Type B pancreatic cell (in vitro differentiated cells): ENCODE data around the gene AOPEP. TPM values are rescaled to one million over a fixed set of nuclear protein-coding genes. Genes with fewer than 3 reads are reported as not detected.
"Not testable (repeated sequence)": the region's sequence is repeated elsewhere in the genome, so short reads cannot be mapped to it uniquely, and the experiment has no call there.

Experiments
- DNase-seq: peaks from one replicate; pipeline ENCODE4 v3.0.0; 2021; ENCODE audit warnings: mixed read lengths; ENCODE audit not compliant: unreplicated experiment; ENCODE audit errors: extremely low spot score
- H3K27ac Mint-ChIP-seq: 2 replicates; pipeline ENCODE4 v1.8.0; 2021; ENCODE audit warnings: mild to moderate bottlenecking, mixed read lengths
- H3K27me3 Mint-ChIP-seq: 2 replicates; pipeline ENCODE4 v1.8.0; 2021; ENCODE audit warnings: mixed read lengths
- H3K36me3 Mint-ChIP-seq: 2 replicates; pipeline ENCODE4 v1.8.0; 2021; ENCODE audit warnings: mixed read lengths
- H3K4me1 Mint-ChIP-seq: one replicate; pipeline ENCODE4 v1.8.0; 2021; ENCODE audit warnings: mixed read lengths; ENCODE audit not compliant: unreplicated experiment
- H3K4me3 Mint-ChIP-seq: 2 replicates; pipeline ENCODE4 v1.8.0; 2021; ENCODE audit warnings: mild to moderate bottlenecking, mixed read lengths
- H3K9me3 Mint-ChIP-seq: 2 replicates; pipeline ENCODE4 v1.8.0; 2021; ENCODE audit warnings: mixed read lengths
- CTCF ChIP-seq: fragments of 200-600 bp; sonication (generic); conservative IDR thresholded peaks from 2 replicates; pipeline ENCODE4 v1.5.0; 2021; ENCODE audit warnings: antibody characterized with exemption, mild to moderate bottlenecking
- total RNA-seq: library from RNA; stranded (reverse); gene quantifications from 2 replicates; pipeline ENCODE4 v1.2.1, GENCODE V29; 2021; ENCODE audit warnings: low replicate concordance

AOPEP gene
- total RNA-seq, 1 donor from 2014 or later = 89.3 TPM

GRCh38 chr9:95014917-95015316 is 288.4 kb downstream of the AOPEP start:
- Mint-ChIP-seq H3K27me3 (no peaks in the 10 kb centered on the region), H3K4me1 (peaks cover 37% of the 10 kb centered on the region), H3K27ac (no peak overlapping the region), H3K9me3 (no peaks in the 10 kb centered on the region), H3K36me3 (peaks cover 48% of the 10 kb centered on the region), H3K4me3 (no peak overlapping the region)
- TF ChIP-seq CTCF = no peak
- no peak for DNase-seq

- no peak for DNase-seq
- TF ChIP-seq CTCF = no peak
- no peak overlapping the region for H3K4me3 Mint-ChIP-seq
- no peaks in the 10 kb centered on the region for H3K9me3 Mint-ChIP-seq
- no peaks in the 10 kb centered on the region for H3K27me3 Mint-ChIP-seq
- no peak overlapping the region for H3K27ac Mint-ChIP-seq
- peaks cover 51% of the 10 kb centered on the region for H3K36me3 Mint-ChIP-seq
- peaks cover 37% of the 10 kb centered on the region for H3K4me1 Mint-ChIP-seq
Observed at GRCh38 chr9:95015569-95015968, 289.1 kb downstream of the AOPEP start.

DNA sequence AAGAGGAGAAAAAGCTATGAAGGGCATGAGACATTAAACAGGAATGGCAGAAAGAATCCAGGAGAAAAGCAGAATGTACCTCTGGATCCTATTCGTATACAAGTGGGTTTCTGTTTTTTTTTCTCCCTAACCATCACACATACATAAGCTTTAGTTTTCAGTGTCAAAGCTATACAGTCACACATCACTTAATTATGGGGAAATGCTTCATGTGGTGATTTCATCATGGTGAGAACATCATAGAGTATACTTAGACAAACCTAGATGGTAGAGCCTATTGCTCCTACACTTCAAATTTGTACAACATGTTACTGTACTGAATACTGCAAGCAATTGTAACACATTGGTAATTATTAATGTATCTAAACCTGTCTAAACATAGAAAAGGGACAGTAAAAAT is 290.6 kb downstream of the AOPEP start:
- Mint-ChIP-seq H3K4me1 (peaks cover 41% of the 10 kb centered on the region), H3K36me3 (peaks cover 56% of the 10 kb centered on the region), H3K27ac (no peak overlapping the region), H3K27me3 (no peaks in the 10 kb centered on the region), H3K4me3 (no peak overlapping the region), H3K9me3 (no peaks in the 10 kb centered on the region)
- no peak for DNase-seq
- no peak for TF ChIP-seq CTCF

DNA sequence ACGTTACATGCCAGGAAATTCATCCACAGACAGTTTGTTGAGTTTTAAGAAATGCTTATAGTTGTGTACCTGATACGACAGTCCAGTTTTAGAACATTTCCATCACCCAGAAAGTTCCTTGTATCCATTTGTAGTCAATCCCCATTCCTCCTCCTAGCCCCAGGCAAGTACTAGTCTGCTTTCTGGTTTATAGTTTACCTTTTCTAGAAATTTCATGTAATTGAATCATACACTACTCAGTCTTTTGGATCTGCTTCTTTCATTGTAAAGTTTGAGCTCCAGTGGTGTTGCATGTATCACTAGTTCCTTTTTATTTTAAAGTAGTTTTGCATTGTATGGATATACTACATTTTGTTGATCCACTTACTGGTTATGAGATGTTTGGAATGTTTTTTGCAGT is 291.2 kb downstream of the AOPEP start:
- no peak overlapping the region for H3K27ac Mint-ChIP-seq
- no peak overlapping the region for H3K4me3 Mint-ChIP-seq
- H3K4me1 Mint-ChIP-seq = peaks cover 38% of the 10 kb centered on the region
- peaks cover 56% of the 10 kb centered on the region for H3K36me3 Mint-ChIP-seq
- no peak for TF ChIP-seq CTCF
- H3K9me3 Mint-ChIP-seq = no peaks in the 10 kb centered on the region
- no peak for DNase-seq
- no peaks in the 10 kb centered on the region for H3K27me3 Mint-ChIP-seq

DNA sequence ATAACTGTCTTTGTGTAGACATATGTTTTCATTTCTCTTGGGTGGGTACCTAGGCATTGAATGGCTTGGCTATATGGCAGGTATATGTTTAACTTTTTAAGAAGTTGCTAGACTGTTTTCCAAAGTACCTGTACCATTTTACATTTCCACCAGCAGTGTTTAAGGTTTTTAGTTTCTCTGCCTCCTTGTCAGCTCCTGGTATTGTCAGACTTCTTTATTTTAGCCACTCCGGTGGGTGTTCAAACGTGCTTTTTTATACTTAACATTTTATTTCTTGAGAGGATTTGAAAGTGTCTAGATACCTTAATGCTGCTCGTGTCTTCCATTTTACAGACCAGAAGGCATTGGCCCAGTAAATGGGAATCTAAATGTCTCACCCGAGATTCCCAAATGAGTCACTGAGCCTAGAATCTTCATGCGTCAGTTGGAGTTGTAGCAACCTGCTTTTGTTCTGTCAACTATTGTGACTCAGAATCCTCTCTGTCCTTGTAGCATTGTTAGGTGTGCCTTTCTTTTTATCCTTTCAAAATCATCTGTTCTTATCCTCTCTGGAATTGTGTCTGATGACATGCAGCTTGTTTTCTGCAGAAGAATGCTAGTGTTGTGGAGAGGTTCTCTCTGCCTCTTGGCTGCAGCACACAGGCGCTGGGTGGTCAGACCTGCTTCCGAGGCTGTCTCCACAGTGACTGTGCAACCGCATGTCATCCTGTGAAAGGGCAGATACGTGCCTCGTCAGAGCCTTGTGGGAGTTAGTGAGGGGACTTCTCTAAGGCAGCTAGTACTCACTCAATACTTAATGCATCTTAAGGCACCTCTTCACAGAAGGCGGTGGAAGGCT is 291.8 kb downstream of the AOPEP start:
- TF ChIP-seq CTCF = no peak
- peak overlapping the region; percentile 86 for H3K27ac Mint-ChIP-seq
- H3K36me3 Mint-ChIP-seq = peaks cover 60% of the 10 kb centered on the region
- DNase-seq = no peak
- H3K9me3 Mint-ChIP-seq = no peaks in the 10 kb centered on the region
- H3K27me3 Mint-ChIP-seq = no peaks in the 10 kb centered on the region
- H3K4me3 Mint-ChIP-seq = peak overlapping the region; percentile 32
- H3K4me1 Mint-ChIP-seq = peaks cover 43% of the 10 kb centered on the region

DNA sequence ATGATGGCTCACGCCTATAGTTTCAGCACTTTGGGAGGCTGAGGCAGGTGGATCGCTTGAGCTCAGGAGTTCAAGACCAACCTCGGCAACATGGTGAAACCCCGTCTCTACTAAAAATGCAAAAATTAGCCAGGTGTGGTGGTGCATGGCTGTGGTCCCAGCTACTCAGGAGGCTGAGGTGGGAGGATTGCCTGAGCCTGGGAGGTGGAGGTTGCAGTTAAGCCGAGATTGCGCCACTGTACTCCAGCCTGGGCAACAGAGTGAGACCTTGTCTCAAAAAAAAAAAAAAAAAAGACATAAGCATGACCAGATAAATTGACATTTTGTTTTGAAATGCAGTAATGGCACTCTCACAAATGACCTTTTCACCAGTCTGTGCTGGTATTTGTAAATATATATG is 294.1 kb downstream of the AOPEP start:
- H3K27me3 Mint-ChIP-seq, H3K27ac Mint-ChIP-seq, H3K9me3 Mint-ChIP-seq, DNase-seq, H3K4me3 Mint-ChIP-seq: not testable (repeated sequence)
- Mint-ChIP-seq H3K4me1 (peaks cover 55% of the 10 kb centered on the region), H3K36me3 (peaks cover 54% of the 10 kb centered on the region)
